Measurements from ENCODE around the gene DDX31. TPM values are rescaled to one million over a fixed set of nuclear protein-coding genes. Genes with fewer than 3 reads are reported as not detected.

Gene DDX31
- total RNA-seq, 4 donors from 2014 or later, result 10.2 to 18.3 (median 11.8) TPM

- intact Hi-C loops (cut with DNase I), result no loop called here
- Histone ChIP-seq H3K4me3 (no peak overlapping the region), H3K27me3 (no peaks in the 10 kb centered on the region), H3K9me3 (no peaks in the 10 kb centered on the region), H3K36me3 (peaks cover 14 to 87% (median 19%) of the 10 kb centered on the region in 3 donors), H3K4me1 (peaks cover 0 to 8% (median 0%) of the 10 kb centered on the region in 3 donors), H3K27ac (no peak overlapping the region)
- 72 to 79% methylated on average over 5 to 6 of the region's 6 CpGs for WGBS, 2 donors
- TF ChIP-seq POLR2A (IDR thresholded peaks at IDR 0.05), result no peak
- peak in 3 of 6 experiments; percentile 15 to 40 (median 18) for TF ChIP-seq CTCF (IDR thresholded peaks at IDR 0.05)
- DNase-seq, result no peak
Measured at GRCh38 chr9:132651259-132651658, 18.5 kb downstream of the DDX31 start.

GRCh38 chr9:132648685-132649084 lies 21.1 kb downstream of the DDX31 start:
- Histone ChIP-seq H3K9me3 (no peaks in the 10 kb centered on the region), H3K4me1 (peaks cover 0 to 8% (median 0%) of the 10 kb centered on the region in 3 donors), H3K36me3 (peaks cover 14 to 89% (median 16%) of the 10 kb centered on the region in 3 donors), H3K4me3 (no peak overlapping the region), H3K27ac (no peak overlapping the region), H3K27me3 (no peaks in the 10 kb centered on the region)
- no peak for TF ChIP-seq CTCF (IDR thresholded peaks at IDR 0.05)
- no peak for TF ChIP-seq POLR2A (IDR thresholded peaks at IDR 0.05)
- DNase-seq, result no peak
- WGBS, 2 donors, result 50 to 63% methylated on average over 3 of the region's 3 CpGs
- intact Hi-C loops (cut with DNase I), result no loop called here

GRCh38 chr9:132648283-132648682 lies 21.5 kb downstream of the DDX31 start:
- Histone ChIP-seq H3K9me3 (no peaks in the 10 kb centered on the region), H3K4me3 (no peak overlapping the region), H3K36me3 (peaks cover 14 to 93% (median 16%) of the 10 kb centered on the region in 3 donors), H3K27ac (no peak overlapping the region), H3K27me3 (no peaks in the 10 kb centered on the region), H3K4me1 (peaks cover 0 to 8% (median 0%) of the 10 kb centered on the region in 3 donors)
- no peak for DNase-seq
- 86 to 90% methylated on average over 7 of the region's 7 CpGs for WGBS, 2 donors
- intact Hi-C loops (cut with DNase I), result no loop called here
- no peak for TF ChIP-seq POLR2A (IDR thresholded peaks at IDR 0.05)
- no peak for TF ChIP-seq CTCF (IDR thresholded peaks at IDR 0.05)

GRCh38 chr9:132647806-132648205 lies 22.0 kb downstream of the DDX31 start:
- Histone ChIP-seq H3K9me3 (no peaks in the 10 kb centered on the region), H3K27ac (no peak overlapping the region), H3K4me3 (no peak overlapping the region), H3K36me3 (peaks cover 14 to 97% (median 16%) of the 10 kb centered on the region in 3 donors), H3K27me3 (no peaks in the 10 kb centered on the region), H3K4me1 (peaks cover 0 to 8% (median 0%) of the 10 kb centered on the region in 3 donors)
- intact Hi-C loops (cut with DNase I), result no loop called here
- DNase-seq, result no peak
- TF ChIP-seq POLR2A (IDR thresholded peaks at IDR 0.05) (no peak), CTCF (IDR thresholded peaks at IDR 0.05) (no peak)
- 82 to 94% methylated on average over 2 of the region's 2 CpGs for WGBS, 2 donors

GRCh38 chr9:132647355-132647754 lies 22.4 kb downstream of the DDX31 start:
- WGBS, 2 donors, result 67 to 73% methylated on average over 3 to 4 of the region's 4 CpGs
- Histone ChIP-seq H3K4me3 (no peak overlapping the region), H3K27me3 (no peaks in the 10 kb centered on the region), H3K27ac (no peak overlapping the region), H3K9me3 (no peaks in the 10 kb centered on the region), H3K36me3 (peaks cover 14 to 97% (median 15%) of the 10 kb centered on the region in 3 donors), H3K4me1 (peaks cover 0 to 8% (median 0%) of the 10 kb centered on the region in 3 donors)
- TF ChIP-seq POLR2A (IDR thresholded peaks at IDR 0.05) (no peak), CTCF (IDR thresholded peaks at IDR 0.05) (no peak)
- DNase-seq, result no peak
- intact Hi-C loops (cut with DNase I), result no loop called here
